Muscle layer of duodenum (tissue), 2 donors: ENCODE measurements around the gene MATN3.

Source experiments
- H3K27ac ChIP-seq: one replicate; pipeline ENCODE4 v1.7.0; 2013; ENCODE audit warnings: mild to moderate bottlenecking, low read length
- H3K27me3 ChIP-seq: one replicate; pipeline ENCODE4 v1.7.0; 2013; ENCODE audit warnings: low read depth, mild to moderate bottlenecking, control low read depth, low read length
- H3K36me3 ChIP-seq, 2 donors: one replicate each; pipeline ENCODE4 v1.7.0; 2013; ENCODE audit warnings: low read length in 2 of 2, control low read depth in 1 of 2, mild to moderate bottlenecking in 1 of 2; ENCODE audit not compliant: insufficient read depth in 2 of 2, control insufficient read depth in 1 of 2
- H3K4me1 ChIP-seq, 2 donors: one replicate each; pipeline ENCODE4 v1.7.0; 2013; ENCODE audit warnings: low read length in 2 of 2, mild to moderate bottlenecking in 2 of 2, control low read depth in 1 of 2, moderate library complexity in 1 of 2; ENCODE audit not compliant: insufficient read depth in 2 of 2, control insufficient read depth in 1 of 2
- H3K4me3 ChIP-seq, 2 donors: one replicate each; pipeline ENCODE4 v1.7.0; 2013; ENCODE audit warnings: low read length in 2 of 2, low read depth in 1 of 2, mild to moderate bottlenecking in 1 of 2
- H3K9me3 ChIP-seq, 2 donors: one replicate each; pipeline ENCODE4 v1.7.0; 2013; ENCODE audit warnings: low read length in 2 of 2, control low read depth in 1 of 2, mild to moderate bottlenecking in 1 of 2; ENCODE audit not compliant: control insufficient read depth in 1 of 2
- donor health status: healthy.

The MATN3 gene

DNA sequence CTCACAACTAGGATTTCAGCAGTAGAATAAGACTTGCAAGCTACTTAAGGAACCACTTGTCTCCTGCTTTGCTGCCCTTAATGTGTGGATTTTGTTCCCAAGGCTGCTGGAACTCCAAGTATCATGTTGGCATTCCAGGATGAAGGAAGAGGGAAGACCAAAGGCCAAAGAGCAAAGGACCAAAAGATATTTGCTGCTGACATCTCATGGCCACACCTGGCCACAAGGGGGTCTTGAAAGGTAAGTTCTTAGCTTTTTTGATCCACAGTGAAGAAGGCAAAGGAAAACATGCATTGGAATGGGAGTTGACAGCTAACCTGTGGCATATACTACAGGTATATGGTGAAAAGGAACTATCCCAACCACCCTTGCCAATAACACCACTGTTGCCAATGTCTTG, 3.9 kb upstream of the MATN3 start:
- Histone ChIP-seq H3K9me3 (no peaks in the 10 kb centered on the region), H3K4me1 (no peaks in the 10 kb centered on the region), H3K4me3 (no peak overlapping the region), H3K36me3 (no peaks in the 10 kb centered on the region), H3K27me3 (peaks cover 9% of the 10 kb centered on the region), H3K27ac (no peak overlapping the region)

DNA sequence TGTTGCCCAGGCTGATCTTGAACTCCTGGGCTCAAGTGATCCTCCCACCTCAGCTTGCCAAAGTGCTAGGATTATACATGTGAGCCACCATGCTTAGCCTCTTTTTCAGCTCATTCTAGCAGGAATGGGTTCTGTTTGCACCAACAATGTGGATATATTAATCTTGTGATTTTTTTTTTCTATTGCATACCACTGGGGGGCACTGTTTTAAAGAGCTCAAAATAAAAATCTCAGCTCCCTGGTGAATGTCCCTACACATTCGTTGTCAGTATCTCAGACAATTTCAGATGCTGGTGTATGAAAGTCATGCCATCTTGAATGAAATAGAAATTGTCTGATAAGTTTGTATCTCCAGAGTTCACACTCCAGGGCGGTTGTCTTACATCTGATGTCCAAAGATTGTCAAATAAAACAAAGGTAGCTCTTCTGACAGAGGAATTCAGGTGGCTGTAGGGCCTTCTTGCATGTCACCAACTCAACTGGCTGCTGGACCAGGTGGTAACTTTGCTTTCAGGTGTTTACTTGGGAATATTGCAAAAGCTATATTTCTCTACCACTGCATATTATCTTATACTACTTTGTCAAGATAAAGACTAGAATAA, 3.1 kb upstream of the MATN3 start:
- peaks cover 9% of the 10 kb centered on the region for H3K27me3 ChIP-seq
- H3K9me3 ChIP-seq = no peaks in the 10 kb centered on the region
- no peak overlapping the region for H3K4me3 ChIP-seq
- no peaks in the 10 kb centered on the region for H3K36me3 ChIP-seq
- no peak overlapping the region for H3K27ac ChIP-seq
- H3K4me1 ChIP-seq = no peaks in the 10 kb centered on the region

DNA sequence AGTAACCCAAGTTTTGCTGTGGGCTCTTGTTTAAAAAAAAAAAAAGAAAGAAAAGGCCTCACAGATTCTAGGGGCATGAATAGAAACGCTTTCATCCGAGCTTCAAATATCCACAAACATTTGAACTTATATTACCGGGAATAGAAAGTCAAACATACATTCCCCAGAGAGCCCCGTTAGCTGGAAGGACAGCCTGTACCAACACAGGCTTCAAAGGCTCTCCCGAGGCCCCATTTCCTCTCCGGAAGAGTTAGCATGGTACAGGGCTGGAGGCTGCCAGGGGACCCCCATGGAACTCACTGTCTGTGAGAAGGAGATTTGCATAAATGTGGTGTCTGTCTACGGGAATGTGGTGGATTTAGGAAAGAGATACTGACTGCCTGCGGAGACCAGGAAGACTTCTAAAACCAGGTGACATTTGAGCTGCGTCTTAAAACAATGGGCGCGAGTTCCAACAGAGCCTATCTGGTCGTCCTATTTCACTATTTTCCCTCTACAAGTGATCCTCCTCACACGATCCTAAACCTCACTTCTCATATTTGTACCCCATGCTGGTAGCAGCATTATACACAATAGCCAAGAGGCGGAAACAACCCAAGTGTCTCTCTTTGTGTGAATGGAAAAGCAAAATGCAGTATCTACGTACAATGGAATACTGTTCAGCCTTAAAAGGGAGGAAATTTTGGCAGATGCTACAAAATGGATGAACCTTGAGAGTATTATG, 820 bp upstream of the MATN3 start:
- H3K4me3 ChIP-seq = peak overlapping the region; percentile 4 to 64
- no peaks in the 10 kb centered on the region for H3K9me3 ChIP-seq
- no peak overlapping the region for H3K27ac ChIP-seq

DNA sequence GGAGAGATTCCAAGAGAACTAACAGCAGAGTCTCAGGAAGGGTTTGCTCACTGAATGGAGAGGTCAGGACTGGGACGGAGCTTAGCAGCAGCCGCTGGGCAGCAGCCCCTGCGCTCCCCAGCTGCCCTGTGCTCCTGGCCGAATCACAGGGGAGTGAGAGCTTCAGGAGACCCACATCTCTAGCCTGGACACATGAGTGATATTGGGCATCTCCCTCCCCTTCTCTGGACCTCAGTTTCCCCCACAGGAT, 511 bp downstream of the MATN3 start:
- Histone ChIP-seq H3K9me3 (no peaks in the 10 kb centered on the region), H3K27me3 (peaks cover 9% of the 10 kb centered on the region), H3K27ac (no peak overlapping the region), H3K4me3 (peak overlapping the region; percentile 34 to 64), H3K4me1 (no peaks in the 10 kb centered on the region), H3K36me3 (no peaks in the 10 kb centered on the region)

More for the DNA sequence above, 820 bp upstream of the MATN3 start:
- Histone ChIP-seq H3K27me3 (peaks cover 9% of the 10 kb centered on the region), H3K4me1 (no peaks in the 10 kb centered on the region), H3K36me3 (no peaks in the 10 kb centered on the region)

DNA sequence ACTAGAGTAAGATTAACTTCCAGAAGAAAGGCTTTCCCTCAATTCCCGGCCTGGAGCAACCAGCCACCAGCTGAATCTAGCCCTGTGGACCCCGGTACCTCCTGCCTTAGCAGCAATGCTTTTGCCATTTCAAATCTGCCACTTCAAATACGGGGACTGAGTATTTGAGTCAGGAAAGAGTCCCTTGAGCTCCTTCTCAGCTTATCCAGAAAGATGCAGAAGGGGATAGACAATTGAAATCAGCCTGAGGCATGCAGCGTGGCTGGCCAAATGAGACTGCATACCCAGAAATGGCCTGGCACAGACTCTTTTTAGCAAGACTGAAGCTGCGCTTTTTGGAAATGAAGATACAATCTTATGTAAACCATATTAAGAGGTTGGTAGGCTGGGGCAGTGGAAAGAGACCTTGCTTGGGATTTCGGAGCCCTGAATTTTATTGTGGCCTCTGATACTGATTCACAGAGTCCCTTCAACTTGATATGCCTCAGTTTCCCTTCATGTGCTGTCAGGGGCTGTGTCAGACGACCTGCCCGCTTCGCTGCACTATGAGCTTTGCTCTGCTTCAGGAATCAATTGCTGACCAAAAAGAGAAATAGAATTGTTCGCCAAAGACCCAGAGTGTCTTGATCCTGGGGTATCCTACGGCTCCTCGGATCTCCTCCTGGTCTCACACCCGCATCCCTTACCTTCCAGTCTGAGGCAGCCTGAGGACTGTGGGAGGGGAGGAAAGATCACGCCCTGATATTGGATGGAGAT, 1.0 kb downstream of the MATN3 start:
- no peak overlapping the region for H3K27ac ChIP-seq
- H3K9me3 ChIP-seq = no peaks in the 10 kb centered on the region
- no peaks in the 10 kb centered on the region for H3K4me1 ChIP-seq
- peaks cover 9% of the 10 kb centered on the region for H3K27me3 ChIP-seq
- H3K36me3 ChIP-seq = no peaks in the 10 kb centered on the region
- H3K4me3 ChIP-seq = peak overlapping the region in 1 of 2 donors; percentile 64

DNA sequence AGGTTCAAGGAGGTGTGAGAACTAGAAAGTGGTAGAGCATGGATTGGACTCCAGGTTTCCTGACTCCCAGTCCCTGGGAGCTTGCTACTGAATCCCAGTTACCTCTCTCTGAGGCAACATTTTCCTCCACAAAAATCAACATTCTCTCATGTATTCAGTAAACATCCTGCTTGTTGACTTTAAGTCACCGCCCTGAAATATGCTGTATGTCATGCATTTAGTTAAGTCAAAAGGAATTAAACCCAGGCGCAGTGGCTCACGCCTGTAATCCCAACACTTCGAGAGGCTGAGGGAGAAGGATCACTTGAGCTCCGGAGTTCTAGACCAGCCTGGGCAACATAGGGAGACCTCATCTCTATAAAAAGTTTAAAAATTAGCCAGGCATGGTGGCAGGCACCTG, 3.8 kb downstream of the MATN3 start:
- no peak overlapping the region for H3K4me3 ChIP-seq
- no peak overlapping the region for H3K27ac ChIP-seq
- no peaks in the 10 kb centered on the region for H3K9me3 ChIP-seq
- no peaks in the 10 kb centered on the region for H3K4me1 ChIP-seq
- H3K27me3 ChIP-seq = peaks cover 9% of the 10 kb centered on the region
- no peaks in the 10 kb centered on the region for H3K36me3 ChIP-seq

DNA sequence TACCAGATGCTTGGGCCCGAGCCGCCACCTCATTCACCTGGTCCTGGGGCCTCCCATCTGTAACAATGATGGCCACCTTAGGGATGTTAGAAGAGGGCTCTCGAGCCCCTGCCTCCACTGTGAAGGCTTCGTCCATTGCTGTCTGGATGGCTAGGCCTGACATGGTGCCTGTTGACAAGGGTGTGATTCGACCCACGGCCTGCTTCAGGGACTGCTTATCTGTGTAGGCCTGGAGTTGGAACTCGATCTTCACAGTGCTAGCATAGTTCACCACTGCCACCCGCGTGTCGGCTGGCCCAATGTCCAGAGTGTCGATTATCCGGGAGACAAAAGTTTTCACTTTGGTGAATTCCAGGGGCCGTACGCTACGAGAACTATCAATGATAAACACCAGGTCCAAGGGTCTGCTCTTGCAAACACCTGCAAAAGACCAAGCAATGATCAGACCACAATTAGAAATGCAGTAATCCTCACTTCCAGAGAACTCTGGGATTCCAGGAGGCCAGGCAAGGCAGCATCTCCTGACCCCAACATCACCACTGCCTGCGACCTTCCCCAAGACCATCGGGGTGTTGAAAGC, 6.5 kb downstream of the MATN3 start:
- H3K36me3 ChIP-seq = no peaks in the 10 kb centered on the region
- no peaks in the 10 kb centered on the region for H3K4me1 ChIP-seq
- no peaks in the 10 kb centered on the region for H3K27me3 ChIP-seq
- no peaks in the 10 kb centered on the region for H3K9me3 ChIP-seq
- H3K4me3 ChIP-seq = no peak overlapping the region
- no peak overlapping the region for H3K27ac ChIP-seq

DNA sequence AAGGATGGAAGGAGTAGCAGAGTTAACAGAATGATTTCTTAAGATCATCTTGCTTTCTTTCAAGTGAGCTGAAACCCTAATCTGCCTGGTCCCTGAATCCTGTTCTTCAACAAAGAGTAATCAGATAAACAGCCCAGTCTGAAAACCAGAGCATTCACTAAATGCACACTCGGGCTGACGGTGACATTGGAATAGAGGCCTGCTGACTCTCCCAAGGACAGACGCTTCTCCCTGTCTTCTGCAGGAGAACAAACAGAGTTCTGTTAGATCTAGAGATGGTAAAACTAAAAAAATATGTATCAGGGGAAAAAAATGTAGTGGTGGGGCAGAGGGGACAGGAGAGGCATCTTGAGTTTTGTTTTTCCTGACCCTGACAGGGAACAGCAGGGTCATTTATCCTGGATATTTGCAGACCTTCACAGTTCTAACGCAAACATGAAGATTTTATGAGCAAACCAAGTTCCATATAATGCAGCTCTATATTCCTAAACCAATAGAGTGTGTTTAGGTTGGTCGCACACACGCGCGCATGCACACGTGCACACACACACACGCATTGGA, 7.3 kb downstream of the MATN3 start:
- no peak overlapping the region for H3K27ac ChIP-seq
- no peak overlapping the region for H3K4me3 ChIP-seq
- H3K9me3 ChIP-seq = no peaks in the 10 kb centered on the region
- H3K27me3 ChIP-seq = no peaks in the 10 kb centered on the region
- no peaks in the 10 kb centered on the region for H3K36me3 ChIP-seq
- no peaks in the 10 kb centered on the region for H3K4me1 ChIP-seq

DNA sequence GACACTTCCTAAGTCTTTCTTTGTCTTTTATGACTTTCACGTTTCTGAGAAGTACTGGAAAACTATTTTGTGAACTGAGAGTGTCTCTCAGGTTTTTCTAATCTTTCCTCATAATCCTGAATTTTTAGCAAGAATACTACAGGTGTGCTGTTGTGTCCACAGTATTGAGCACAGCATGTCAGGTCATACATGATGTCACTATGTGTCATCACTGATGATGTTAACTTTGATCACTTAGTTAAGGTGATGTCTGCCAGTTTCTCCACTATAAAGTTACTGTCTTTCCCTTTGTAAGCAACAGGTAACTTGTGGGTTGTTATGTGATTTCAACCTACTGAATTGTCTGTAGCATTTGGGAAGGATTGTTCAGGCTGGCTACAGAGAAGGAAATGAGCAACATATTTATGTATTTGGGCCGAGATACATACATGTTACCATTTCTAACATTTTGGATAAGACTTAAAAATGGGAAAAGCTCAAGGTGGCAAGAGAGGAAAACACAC, 11.1 kb downstream of the MATN3 start:
- Histone ChIP-seq H3K9me3 (no peaks in the 10 kb centered on the region), H3K4me1 (no peaks in the 10 kb centered on the region), H3K27me3 (no peaks in the 10 kb centered on the region), H3K4me3 (no peak overlapping the region), H3K36me3 (no peaks in the 10 kb centered on the region), H3K27ac (no peak overlapping the region)

DNA sequence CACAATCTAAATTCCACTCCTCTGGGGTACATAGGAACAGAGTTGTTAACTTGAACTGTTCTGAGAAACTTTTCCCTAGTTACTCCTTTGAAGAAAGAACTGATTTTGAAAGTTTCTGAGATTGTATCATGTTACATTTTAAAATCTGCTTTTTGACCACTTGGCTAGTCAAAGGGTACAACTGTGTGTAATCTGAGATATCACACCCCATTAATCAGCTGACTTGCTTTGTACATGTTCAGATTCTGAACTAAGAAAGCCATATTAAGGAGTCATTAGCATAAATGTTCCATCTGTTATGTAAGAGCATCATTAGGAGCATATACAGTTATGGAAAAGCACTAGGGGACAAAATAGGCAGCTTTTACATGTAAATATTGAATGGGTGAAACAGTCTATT, 18.7 kb downstream of the MATN3 start:
- no peak overlapping the region for H3K27ac ChIP-seq
- no peak overlapping the region for H3K4me3 ChIP-seq
- no peaks in the 10 kb centered on the region for H3K36me3 ChIP-seq

DNA sequence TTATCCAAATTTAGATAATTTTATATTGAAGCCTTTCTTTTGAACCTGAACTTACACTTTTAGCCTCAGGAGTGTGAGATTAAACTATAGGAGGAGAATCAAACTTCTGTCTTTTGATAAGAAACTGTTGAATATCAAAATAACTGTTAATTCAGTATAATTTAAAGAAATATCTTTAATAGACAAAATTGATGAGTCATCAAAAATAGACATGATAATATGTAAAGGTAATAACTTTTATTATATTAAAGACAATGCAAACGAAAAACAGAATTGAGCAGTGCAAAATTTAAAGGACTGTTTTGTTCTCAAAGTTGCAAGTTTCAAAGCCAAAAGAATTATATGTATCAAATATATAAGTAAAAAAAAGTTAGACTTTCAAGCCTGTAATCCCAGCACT, 20.6 kb downstream of the MATN3 start:
- Histone ChIP-seq H3K9me3 (no peaks in the 10 kb centered on the region), H3K27me3 (no peaks in the 10 kb centered on the region), H3K4me3 (no peak overlapping the region), H3K27ac (no peak overlapping the region), H3K36me3 (no peaks in the 10 kb centered on the region), H3K4me1 (peaks cover 0 to 16% of the 10 kb centered on the region in 2 donors)

More for the DNA sequence above, 18.7 kb downstream of the MATN3 start:
- Histone ChIP-seq H3K27me3 (no peaks in the 10 kb centered on the region), H3K9me3 (no peaks in the 10 kb centered on the region), H3K4me1 (peaks cover 0 to 9% of the 10 kb centered on the region in 2 donors)
